OCI-LY1 (cell line): ENCODE measurements around the gene FHOD3.

ENCODE experiments used
- H2AFZ ChIP-seq: fragments of 200-600 bp; sonication (generic), shearing (Covaris generic); 2 replicates; pipeline ENCODE4 v1.6.0; 2014; ENCODE audit warnings: antibody characterized with exemption, mild to moderate bottlenecking, low read length
- H3F3A ChIP-seq: fragments of 200-600 bp; sonication (generic), shearing (Covaris generic); 2 replicates; pipeline ENCODE4 v1.6.0; 2014; ENCODE audit warnings: mild to moderate bottlenecking, antibody characterized with exemption, low read length, moderate library complexity; ENCODE audit not compliant: insufficient read depth
- H3K27ac ChIP-seq: fragments of 200-600 bp; sonication (generic); 2 replicates; pipeline ENCODE4 v1.5.1; 2014; ENCODE audit warnings: low read length, mixed run types, mild to moderate bottlenecking, low read depth; ENCODE audit not compliant: poor library complexity, severe bottlenecking
- H3K27me3 ChIP-seq: fragments of 200-600 bp; sonication (generic); 2 replicates; pipeline ENCODE4 v1.6.0; 2014; ENCODE audit warnings: antibody characterized with exemption, mild to moderate bottlenecking, low read length, moderate library complexity; ENCODE audit not compliant: insufficient read depth
- H3K36me3 ChIP-seq: fragments of 200-600 bp; sonication (generic); 2 replicates; pipeline ENCODE4 v1.6.1; 2014; ENCODE audit warnings: mild to moderate bottlenecking, antibody characterized with exemption, low read length, moderate library complexity, mixed read lengths; ENCODE audit not compliant: insufficient read depth
- H3K4me1 ChIP-seq: fragments of 200-600 bp; sonication (generic); 2 replicates; pipeline ENCODE4 v1.5.1; 2014; ENCODE audit warnings: mild to moderate bottlenecking, low read length, moderate library complexity; ENCODE audit not compliant: insufficient read depth, severe bottlenecking
- H3K4me2 ChIP-seq: fragments of 200-600 bp; sonication (generic), shearing (Covaris generic); 2 replicates; pipeline ENCODE4 v1.6.1; 2014; ENCODE audit warnings: low read length
- H3K4me3 ChIP-seq: fragments of 200-600 bp; sonication (generic); 2 replicates; pipeline ENCODE4 v1.5.1; 2014; ENCODE audit warnings: low read length, low read depth, mild to moderate bottlenecking, mixed read lengths; ENCODE audit not compliant: poor library complexity, severe bottlenecking
- H3K79me2 ChIP-seq: fragments of 200-600 bp; shearing (Covaris generic); 2 replicates; pipeline ENCODE4 v1.6.1; 2016; ENCODE audit warnings: mixed run types, low read length, mixed read lengths; ENCODE audit not compliant: insufficient read depth
- H3K9ac ChIP-seq: fragments of 200-600 bp; sonication (generic), shearing (Covaris generic); 2 replicates; pipeline ENCODE4 v1.6.1; 2014; ENCODE audit warnings: mild to moderate bottlenecking, low read length, mixed read lengths
- H3K9me2 ChIP-seq: fragments of 200-600 bp; sonication (generic), shearing (Covaris generic); 2 replicates; pipeline ENCODE4 v1.6.1; 2014; ENCODE audit warnings: low read depth, mild to moderate bottlenecking, low read length, mixed read lengths
- H3K9me3 ChIP-seq: fragments of 200-600 bp; shearing (Covaris generic); 2 replicates; pipeline ENCODE4 v1.6.1; 2014; ENCODE audit warnings: low read length, mixed read lengths
- H4K20me1 ChIP-seq: fragments of 200-600 bp; sonication (generic), shearing (Covaris generic); 2 replicates; pipeline ENCODE4 v1.6.0; 2016; ENCODE audit warnings: mild to moderate bottlenecking, low read length; ENCODE audit not compliant: insufficient read depth
- CTCF ChIP-seq: fragments of 200-600 bp; sonication (generic), shearing (Covaris generic); IDR thresholded peaks from 2 replicates; pipeline ENCODE4 v1.5.1; 2017; ENCODE audit warnings: mild to moderate bottlenecking, antibody characterized with exemption, low read length, moderate library complexity, mixed read lengths
- EZH2 ChIP-seq: fragments of 200-600 bp; sonication (generic), shearing (Covaris generic); IDR thresholded peaks from 2 replicates; pipeline ENCODE4 v1.8.0; 2017; ENCODE audit warnings: borderline replicate concordance, mixed run types, mild to moderate bottlenecking, antibody characterized with exemption, low read length, moderate library complexity, mixed read lengths

FHOD3 gene

DNA sequence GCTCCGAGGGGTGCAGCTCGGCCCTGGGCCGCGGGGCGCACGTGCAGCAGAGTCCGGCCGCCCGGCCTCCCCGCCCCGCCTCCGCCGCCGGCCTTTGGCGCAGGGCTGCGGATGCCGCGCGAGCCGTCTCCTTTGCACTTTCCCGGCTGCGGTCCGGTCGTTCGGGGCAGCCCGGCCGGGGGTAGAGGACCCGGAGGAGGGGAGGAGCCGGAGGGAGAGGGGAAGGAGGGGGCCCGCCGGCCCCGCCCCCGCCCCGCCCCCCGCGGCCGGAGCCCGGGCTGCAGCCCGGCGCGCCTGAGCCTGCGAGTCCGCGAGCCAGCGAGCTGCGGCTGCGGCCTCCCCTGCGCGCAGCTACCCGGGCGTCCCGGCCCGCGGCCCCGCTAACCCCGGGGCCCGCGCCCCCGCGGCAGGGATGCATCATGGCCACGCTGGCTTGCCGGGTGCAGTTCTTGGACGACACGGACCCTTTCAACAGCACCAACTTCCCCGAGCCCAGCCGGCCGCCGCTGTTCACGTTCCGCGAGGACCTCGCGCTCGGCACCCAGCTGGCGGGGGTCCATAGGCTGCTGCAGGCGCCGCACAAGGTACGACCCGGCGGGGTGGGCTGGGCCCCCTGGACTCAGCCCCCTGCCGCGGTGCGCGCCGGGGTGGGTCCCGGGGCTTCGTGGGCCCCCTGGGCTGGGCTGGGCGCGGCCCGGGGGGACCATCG lies at the start of gene FHOD3:
FHOD3 (plus strand) TSS at position 297 of the 709 bp plus-strand sequence; CDS start at position 420, 123 bp downstream.
- H3K27ac ChIP-seq = no peak within 1 kb of the TSS
- H4K20me1 ChIP-seq = no peaks in the 10 kb centered on the region
- H3K27me3 ChIP-seq = 0 out of 2 replicates have a peak, but pooled peaks cover 3% of the 10 kb centered on the region
- H3K4me1 ChIP-seq = no peaks in the 10 kb centered on the region
- TF ChIP-seq EZH2 (no peak), CTCF (no peak)
- no peak within 1 kb of the TSS for H2AFZ ChIP-seq
- no peaks in the 10 kb centered on the region for H3F3A ChIP-seq
- peak within 1 kb of the TSS; percentile 66 for H3K4me2 ChIP-seq
- H3K9me3 ChIP-seq = no peaks in the 10 kb centered on the region
- H3K4me3 ChIP-seq = peak within 1 kb of the TSS; percentile 55
- H3K9me2 ChIP-seq = no peaks in the 10 kb centered on the region
- no peaks in the 10 kb centered on the region for H3K79me2 ChIP-seq
- no peak within 1 kb of the TSS; the same call in 1 of the 2 replicates for H3K9ac ChIP-seq
- no peaks in the 10 kb centered on the region for H3K36me3 ChIP-seq

DNA sequence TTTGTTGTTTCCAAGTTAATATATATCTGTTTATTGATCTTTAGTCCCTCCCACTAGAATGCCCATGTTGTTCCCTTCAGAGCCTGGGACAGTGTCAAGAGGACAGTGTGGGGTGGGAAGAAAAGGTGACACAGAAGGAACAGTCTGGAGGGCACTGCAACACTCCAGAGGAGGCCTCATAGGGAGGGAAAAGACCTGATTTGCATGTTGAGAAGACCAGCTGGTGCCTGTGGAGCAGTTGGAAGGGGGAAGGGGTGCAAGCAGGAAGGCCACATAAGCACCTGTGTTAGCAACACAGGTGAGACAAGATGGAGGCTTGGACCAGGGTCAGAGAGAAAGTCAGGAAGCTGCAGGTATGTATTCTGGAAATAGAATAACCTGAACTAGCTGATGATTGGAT lies 48.1 kb upstream of the FHOD3 start:
- Histone ChIP-seq H3K9ac (no peak overlapping the region), H3K36me3 (no peaks in the 10 kb centered on the region), H4K20me1 (no peaks in the 10 kb centered on the region), H3F3A (no peaks in the 10 kb centered on the region), H3K9me3 (no peaks in the 10 kb centered on the region), H3K4me2 (no peak overlapping the region), H3K79me2 (no peaks in the 10 kb centered on the region), H3K27ac (no peak overlapping the region), H3K4me1 (no peaks in the 10 kb centered on the region), H3K27me3 (no peaks in the 10 kb centered on the region), H2AFZ (no peak overlapping the region), H3K9me2 (no peaks in the 10 kb centered on the region), H3K4me3 (no peak overlapping the region)
- TF ChIP-seq CTCF (no peak), EZH2 (no peak)

GRCh38 chr18:36250827-36251226 lies 46.7 kb upstream of the FHOD3 start:
- H3K9me3 ChIP-seq = no peaks in the 10 kb centered on the region

More at GRCh38 chr18:36250827-36251226, 46.7 kb upstream of the FHOD3 start:
- H3K4me1 ChIP-seq = no peaks in the 10 kb centered on the region
- no peaks in the 10 kb centered on the region for H3K36me3 ChIP-seq
- no peak overlapping the region for H3K27ac ChIP-seq
- no peak overlapping the region for H2AFZ ChIP-seq
- H3F3A ChIP-seq = no peaks in the 10 kb centered on the region
- H4K20me1 ChIP-seq = no peaks in the 10 kb centered on the region
- no peak overlapping the region for H3K4me2 ChIP-seq
- H3K79me2 ChIP-seq = no peaks in the 10 kb centered on the region
- no peaks in the 10 kb centered on the region for H3K27me3 ChIP-seq
- no peaks in the 10 kb centered on the region for H3K9me2 ChIP-seq
- TF ChIP-seq CTCF = no peak
- TF ChIP-seq EZH2 = no peak
- no peak overlapping the region for H3K9ac ChIP-seq
- no peak overlapping the region for H3K4me3 ChIP-seq
